Measurements from ENCODE around the gene ATG10. TPM values are rescaled to one million over a fixed set of nuclear protein-coding genes. Genes with fewer than 3 reads are reported as not detected.

Gene ATG10
- polyA plus RNA-seq, 1 donor from 2014 or later: 12.1 TPM

DNA sequence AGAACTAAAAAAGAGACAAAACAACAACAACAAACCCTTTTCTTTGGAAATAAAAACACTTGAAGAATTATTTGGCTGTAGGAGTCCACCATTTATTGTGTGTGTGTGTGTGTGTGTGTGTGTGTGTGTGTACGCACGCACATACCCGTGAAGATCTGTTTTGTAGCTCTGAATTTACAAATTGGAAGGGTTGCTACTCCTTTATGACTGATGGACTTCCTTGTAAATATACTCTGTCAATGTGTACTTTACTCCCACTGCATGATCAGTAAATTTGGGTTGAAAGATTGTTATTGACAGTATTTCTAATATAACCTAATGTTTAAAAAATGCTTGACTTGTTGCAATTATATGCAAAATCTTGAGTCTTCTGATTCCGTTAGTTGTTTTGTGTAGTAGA, 148.1 kb downstream of the ATG10 start:
- H3K27me3 ChIP-seq (ENCODE audit: insufficient read depth, low read depth, low read length): no peaks in the 10 kb centered on the region
- no peaks in the 10 kb centered on the region for H3K36me3 ChIP-seq (ENCODE audit: insufficient read depth, low read length)
- H3K79me2 ChIP-seq (replicated peaks; ENCODE audit: insufficient read depth, low read length): no peaks in the 10 kb centered on the region
- no peak overlapping the region for H3K4me3 ChIP-seq (ENCODE audit: low read length)
- no peaks in the 10 kb centered on the region for H4K20me1 ChIP-seq (ENCODE audit: insufficient read depth)
- H3K9me2 ChIP-seq (ENCODE audit: insufficient read depth, low read length): no peaks in the 10 kb centered on the region
- no peaks in the 10 kb centered on the region for H3F3A ChIP-seq (ENCODE audit: insufficient read depth, low read length, poor library complexity, severe bottlenecking)
- no peak overlapping the region for H3K9ac ChIP-seq (ENCODE audit: low read length)
- no peak overlapping the region for H3K4me2 ChIP-seq (ENCODE audit: low read length)
- H3K9me3 ChIP-seq (ENCODE audit: low read length): no peaks in the 10 kb centered on the region
- H3K27ac ChIP-seq (ENCODE audit: low read length): no peak overlapping the region
- TF ChIP-seq, protein P1, sequence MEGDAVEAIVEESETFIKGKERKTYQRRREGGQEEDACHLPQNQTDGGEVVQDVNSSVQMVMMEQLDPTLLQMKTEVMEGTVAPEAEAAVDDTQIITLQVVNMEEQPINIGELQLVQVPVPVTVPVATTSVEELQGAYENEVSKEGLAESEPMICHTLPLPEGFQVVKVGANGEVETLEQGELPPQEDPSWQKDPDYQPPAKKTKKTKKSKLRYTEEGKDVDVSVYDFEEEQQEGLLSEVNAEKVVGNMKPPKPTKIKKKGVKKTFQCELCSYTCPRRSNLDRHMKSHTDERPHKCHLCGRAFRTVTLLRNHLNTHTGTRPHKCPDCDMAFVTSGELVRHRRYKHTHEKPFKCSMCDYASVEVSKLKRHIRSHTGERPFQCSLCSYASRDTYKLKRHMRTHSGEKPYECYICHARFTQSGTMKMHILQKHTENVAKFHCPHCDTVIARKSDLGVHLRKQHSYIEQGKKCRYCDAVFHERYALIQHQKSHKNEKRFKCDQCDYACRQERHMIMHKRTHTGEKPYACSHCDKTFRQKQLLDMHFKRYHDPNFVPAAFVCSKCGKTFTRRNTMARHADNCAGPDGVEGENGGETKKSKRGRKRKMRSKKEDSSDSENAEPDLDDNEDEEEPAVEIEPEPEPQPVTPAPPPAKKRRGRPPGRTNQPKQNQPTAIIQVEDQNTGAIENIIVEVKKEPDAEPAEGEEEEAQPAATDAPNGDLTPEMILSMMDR (IDR thresholded peaks at IDR 0.05; ENCODE audit: poor library complexity, severe bottlenecking): no peak
- no peak overlapping the region for H2AFZ ChIP-seq (ENCODE audit: low read depth, low read length)

DNA sequence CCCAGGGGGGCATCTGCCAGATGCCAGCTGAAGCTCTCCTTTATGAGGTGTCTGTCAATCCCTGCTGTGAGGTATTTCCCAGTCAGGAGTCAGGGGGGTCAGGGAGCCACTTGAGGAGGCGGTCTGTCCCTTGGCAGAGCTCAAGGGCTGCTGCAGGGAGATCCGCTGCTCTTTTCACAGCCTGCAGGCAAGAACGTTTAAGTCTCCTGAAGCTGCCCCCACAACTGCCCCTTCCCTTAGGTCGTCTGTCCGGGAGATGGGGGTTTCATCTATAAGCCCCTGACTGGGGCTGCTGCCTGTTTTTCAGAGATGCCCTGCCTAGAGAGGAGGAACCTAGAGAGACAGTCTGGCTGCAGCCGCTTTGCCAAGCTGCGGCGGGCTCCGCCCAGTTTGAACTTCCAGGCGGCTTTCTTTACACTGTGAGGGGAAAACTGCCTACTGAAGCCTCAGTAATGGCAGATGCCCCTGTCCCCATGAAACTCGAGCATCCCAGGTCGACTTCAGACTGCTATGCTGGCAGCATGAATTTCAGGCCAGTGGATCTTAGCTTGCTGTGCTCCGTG, 158.0 kb downstream of the ATG10 start:
- no peak overlapping the region for H3K27ac ChIP-seq (ENCODE audit: low read length)
- H3K9me3 ChIP-seq (ENCODE audit: low read length): no peaks in the 10 kb centered on the region
- H3K36me3 ChIP-seq (ENCODE audit: insufficient read depth, low read length): no peaks in the 10 kb centered on the region
- H3F3A ChIP-seq (ENCODE audit: insufficient read depth, low read length, poor library complexity, severe bottlenecking): no peaks in the 10 kb centered on the region
- no peaks in the 10 kb centered on the region for H3K9me2 ChIP-seq (ENCODE audit: insufficient read depth, low read length)
- H2AFZ ChIP-seq (ENCODE audit: low read depth, low read length): no peak overlapping the region
- no peaks in the 10 kb centered on the region for H4K20me1 ChIP-seq (ENCODE audit: insufficient read depth)
- no peaks in the 10 kb centered on the region for H3K79me2 ChIP-seq (replicated peaks; ENCODE audit: insufficient read depth, low read length)
- H3K4me3 ChIP-seq (ENCODE audit: low read length): no peak overlapping the region
- H3K4me2 ChIP-seq (ENCODE audit: low read length): no peak overlapping the region
- no peaks in the 10 kb centered on the region for H3K27me3 ChIP-seq (ENCODE audit: insufficient read depth, low read depth, low read length)
- no peak for TF ChIP-seq EZH2 (IDR thresholded peaks at IDR 0.05; ENCODE audit: borderline replicate concordance, insufficient read depth, low read length, poor library complexity, severe bottlenecking)
- TF ChIP-seq TAF1 (IDR thresholded peaks at IDR 0.05; ENCODE audit: low read depth): no peak
- TF ChIP-seq, protein P2, sequence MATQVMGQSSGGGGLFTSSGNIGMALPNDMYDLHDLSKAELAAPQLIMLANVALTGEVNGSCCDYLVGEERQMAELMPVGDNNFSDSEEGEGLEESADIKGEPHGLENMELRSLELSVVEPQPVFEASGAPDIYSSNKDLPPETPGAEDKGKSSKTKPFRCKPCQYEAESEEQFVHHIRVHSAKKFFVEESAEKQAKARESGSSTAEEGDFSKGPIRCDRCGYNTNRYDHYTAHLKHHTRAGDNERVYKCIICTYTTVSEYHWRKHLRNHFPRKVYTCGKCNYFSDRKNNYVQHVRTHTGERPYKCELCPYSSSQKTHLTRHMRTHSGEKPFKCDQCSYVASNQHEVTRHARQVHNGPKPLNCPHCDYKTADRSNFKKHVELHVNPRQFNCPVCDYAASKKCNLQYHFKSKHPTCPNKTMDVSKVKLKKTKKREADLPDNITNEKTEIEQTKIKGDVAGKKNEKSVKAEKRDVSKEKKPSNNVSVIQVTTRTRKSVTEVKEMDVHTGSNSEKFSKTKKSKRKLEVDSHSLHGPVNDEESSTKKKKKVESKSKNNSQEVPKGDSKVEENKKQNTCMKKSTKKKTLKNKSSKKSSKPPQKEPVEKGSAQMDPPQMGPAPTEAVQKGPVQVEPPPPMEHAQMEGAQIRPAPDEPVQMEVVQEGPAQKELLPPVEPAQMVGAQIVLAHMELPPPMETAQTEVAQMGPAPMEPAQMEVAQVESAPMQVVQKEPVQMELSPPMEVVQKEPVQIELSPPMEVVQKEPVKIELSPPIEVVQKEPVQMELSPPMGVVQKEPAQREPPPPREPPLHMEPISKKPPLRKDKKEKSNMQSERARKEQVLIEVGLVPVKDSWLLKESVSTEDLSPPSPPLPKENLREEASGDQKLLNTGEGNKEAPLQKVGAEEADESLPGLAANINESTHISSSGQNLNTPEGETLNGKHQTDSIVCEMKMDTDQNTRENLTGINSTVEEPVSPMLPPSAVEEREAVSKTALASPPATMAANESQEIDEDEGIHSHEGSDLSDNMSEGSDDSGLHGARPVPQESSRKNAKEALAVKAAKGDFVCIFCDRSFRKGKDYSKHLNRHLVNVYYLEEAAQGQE (IDR thresholded peaks at IDR 0.05; ENCODE audit: borderline replicate concordance): no peak
- no peak for TF ChIP-seq MXI1 (conservative IDR thresholded peaks at IDR 0.05; ENCODE audit: poor library complexity, severe bottlenecking)
- no peak for TF ChIP-seq RAD21 (conservative IDR thresholded peaks at IDR 0.05)
- TF ChIP-seq POLR2AphosphoS5 (IDR thresholded peaks at IDR 0.05): no peak
- TF ChIP-seq SMC3 (conservative IDR thresholded peaks at IDR 0.05; ENCODE audit: poor library complexity): no peak
- TF ChIP-seq, protein P1 (IDR thresholded peaks at IDR 0.05; ENCODE audit: poor library complexity, severe bottlenecking): no peak
- no peak for TF ChIP-seq EP300 (conservative IDR thresholded peaks at IDR 0.05; ENCODE audit: poor library complexity, severe bottlenecking)
- H3K9ac ChIP-seq (ENCODE audit: low read length): no peak overlapping the region

All from neural cell (in vitro differentiated cells).